Measurements from ENCODE around the gene TACR1. TPM values are rescaled to one million over a fixed set of nuclear protein-coding genes. Genes with fewer than 3 reads are reported as not detected.

Gene TACR1
- total RNA-seq, 1 experiment from 2014 or later, result not detected

- no peaks in the 10 kb centered on the region for H4K20me1 ChIP-seq (ENCODE audit: insufficient read depth)
- H3K4me3 ChIP-seq, result no peak overlapping the region
- no peaks in the 10 kb centered on the region for H3K4me1 ChIP-seq (replicated peaks; ENCODE audit: insufficient read depth)
- H3F3A ChIP-seq (ENCODE audit: insufficient read depth, low read depth), result no peaks in the 10 kb centered on the region
- H3K9me3 ChIP-seq (ENCODE audit: insufficient read depth, low read depth), result no peaks in the 10 kb centered on the region
- no peaks in the 10 kb centered on the region for H3K27me3 ChIP-seq (ENCODE audit: insufficient read depth, low read depth)
- no peak overlapping the region for H3K4me2 ChIP-seq
- intact Hi-C loops (cut with micrococcal nuclease; ENCODE audit: unreplicated experiment), result no loop called here
- POLR2A ChIA-PET (ENCODE audit: unreplicated experiment), result no interaction called here
- no peak overlapping the region for H3K27ac ChIP-seq
- H2AFZ ChIP-seq, result no peak overlapping the region
- CTCF ChIA-PET, result no interaction called here
- H3K79me2 ChIP-seq (ENCODE audit: low read depth), result no peaks in the 10 kb centered on the region
- no TSS peak for BruUV-seq (replicated peaks)
- DNase-seq, result no peak
- no peaks in the 10 kb centered on the region for H3K36me3 ChIP-seq (ENCODE audit: low read depth)
- H3K9me2 ChIP-seq (ENCODE audit: insufficient read depth), result no peaks in the 10 kb centered on the region
- no peak for TF ChIP-seq EZH2 (IDR thresholded peaks at IDR 0.05; ENCODE audit: low read depth)
- TF ChIP-seq, protein P1, sequence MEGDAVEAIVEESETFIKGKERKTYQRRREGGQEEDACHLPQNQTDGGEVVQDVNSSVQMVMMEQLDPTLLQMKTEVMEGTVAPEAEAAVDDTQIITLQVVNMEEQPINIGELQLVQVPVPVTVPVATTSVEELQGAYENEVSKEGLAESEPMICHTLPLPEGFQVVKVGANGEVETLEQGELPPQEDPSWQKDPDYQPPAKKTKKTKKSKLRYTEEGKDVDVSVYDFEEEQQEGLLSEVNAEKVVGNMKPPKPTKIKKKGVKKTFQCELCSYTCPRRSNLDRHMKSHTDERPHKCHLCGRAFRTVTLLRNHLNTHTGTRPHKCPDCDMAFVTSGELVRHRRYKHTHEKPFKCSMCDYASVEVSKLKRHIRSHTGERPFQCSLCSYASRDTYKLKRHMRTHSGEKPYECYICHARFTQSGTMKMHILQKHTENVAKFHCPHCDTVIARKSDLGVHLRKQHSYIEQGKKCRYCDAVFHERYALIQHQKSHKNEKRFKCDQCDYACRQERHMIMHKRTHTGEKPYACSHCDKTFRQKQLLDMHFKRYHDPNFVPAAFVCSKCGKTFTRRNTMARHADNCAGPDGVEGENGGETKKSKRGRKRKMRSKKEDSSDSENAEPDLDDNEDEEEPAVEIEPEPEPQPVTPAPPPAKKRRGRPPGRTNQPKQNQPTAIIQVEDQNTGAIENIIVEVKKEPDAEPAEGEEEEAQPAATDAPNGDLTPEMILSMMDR (conservative IDR thresholded peaks at IDR 0.05), result no peak
These were observed 196.0 kb downstream of the TACR1 start for GRCh38 chr2:75003276-75003675.

GRCh38 chr2:75002007-75002406 is 197.3 kb downstream of the TACR1 start:
- Histone ChIP-seq H4K20me1 (ENCODE audit: insufficient read depth) (no peaks in the 10 kb centered on the region), H2AFZ (no peak overlapping the region), H3K4me2 (no peak overlapping the region), H3K36me3 (ENCODE audit: low read depth) (no peaks in the 10 kb centered on the region), H3K9me2 (ENCODE audit: insufficient read depth) (no peaks in the 10 kb centered on the region), H3K27me3 (ENCODE audit: insufficient read depth, low read depth) (no peaks in the 10 kb centered on the region), H3F3A (ENCODE audit: insufficient read depth, low read depth) (no peaks in the 10 kb centered on the region), H3K4me1 (replicated peaks; ENCODE audit: insufficient read depth) (no peaks in the 10 kb centered on the region), H3K4me3 (no peak overlapping the region), H3K9me3 (ENCODE audit: insufficient read depth, low read depth) (no peaks in the 10 kb centered on the region), H3K27ac (no peak overlapping the region), H3K79me2 (ENCODE audit: low read depth) (no peaks in the 10 kb centered on the region)
- ChIA-PET POLR2A (ENCODE audit: unreplicated experiment) (no interaction called here), CTCF (no interaction called here)
- DNase-seq, result no peak
- no TSS peak for BruUV-seq (replicated peaks)
- TF ChIP-seq, protein P1 (conservative IDR thresholded peaks at IDR 0.05), result no peak
- no peak for TF ChIP-seq EZH2 (IDR thresholded peaks at IDR 0.05; ENCODE audit: low read depth)
- intact Hi-C loops (cut with micrococcal nuclease; ENCODE audit: unreplicated experiment), result no loop called here

- TF ChIP-seq EZH2 (IDR thresholded peaks at IDR 0.05; ENCODE audit: low read depth), result no peak
- TF ChIP-seq, protein P1 (conservative IDR thresholded peaks at IDR 0.05), result no peak
- Histone ChIP-seq H3K4me3 (no peak overlapping the region), H3K27me3 (ENCODE audit: insufficient read depth, low read depth) (no peaks in the 10 kb centered on the region), H3K36me3 (ENCODE audit: low read depth) (no peaks in the 10 kb centered on the region), H3K4me2 (no peak overlapping the region), H4K20me1 (ENCODE audit: insufficient read depth) (no peaks in the 10 kb centered on the region), H2AFZ (no peak overlapping the region), H3F3A (ENCODE audit: insufficient read depth, low read depth) (no peaks in the 10 kb centered on the region), H3K9me2 (ENCODE audit: insufficient read depth) (no peaks in the 10 kb centered on the region), H3K4me1 (replicated peaks; ENCODE audit: insufficient read depth) (no peaks in the 10 kb centered on the region), H3K27ac (no peak overlapping the region), H3K9me3 (ENCODE audit: insufficient read depth, low read depth) (no peaks in the 10 kb centered on the region), H3K79me2 (ENCODE audit: low read depth) (no peaks in the 10 kb centered on the region)
- DNase-seq, result no peak
- ChIA-PET CTCF (no interaction called here), POLR2A (ENCODE audit: unreplicated experiment) (no interaction called here)
- no TSS peak for BruUV-seq (replicated peaks)
- intact Hi-C loops (cut with micrococcal nuclease; ENCODE audit: unreplicated experiment), result no loop called here
These were observed 199.9 kb downstream of the TACR1 start for GRCh38 chr2:74999468-74999867.

Small RNAs within 50 kb of the gene (microRNA-seq; reads per million reads assigned to microRNA genes)
- gene MIR5000 (ENCODE audit: borderline number of aligned reads, borderline replicate concordance), result not detected

Other genes with a start within 250 kb of the TACR1 start
- gene POLE4, start 240.9 kb downstream of the TACR1 start, total RNA-seq (2021), result 53.8 and 74.4 TPM in 2 replicates